ENCODE results near the gene PTRH2.
"Not testable (repeated sequence)": the region's sequence is repeated elsewhere in the genome, so short reads cannot be mapped to it uniquely, and the experiment has no call there.

PTRH2 gene

DNA sequence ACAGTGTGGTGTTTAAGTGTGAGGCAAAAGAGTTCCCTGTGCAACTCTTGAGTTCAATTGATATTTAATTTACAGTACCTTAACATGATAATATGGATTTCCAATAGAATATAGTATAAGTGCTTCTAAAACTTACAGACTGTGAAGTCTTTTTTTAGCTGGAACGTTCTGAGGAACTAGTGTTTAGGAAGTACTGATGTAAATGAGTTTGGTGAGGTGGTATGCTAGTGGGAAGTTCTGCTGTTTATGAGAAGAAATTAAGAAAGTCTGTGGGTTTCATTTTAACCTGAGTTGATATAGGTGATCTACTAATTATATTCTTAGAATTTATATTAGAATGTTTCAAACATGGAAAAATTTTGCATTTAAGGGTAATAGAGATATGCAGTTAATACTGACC lies 32.0 kb downstream of the PTRH2 start:
- in situ Hi-C loops (cut with MboI; ENCODE audit: low sequenced_read_pairs), result no loop called here

DNA sequence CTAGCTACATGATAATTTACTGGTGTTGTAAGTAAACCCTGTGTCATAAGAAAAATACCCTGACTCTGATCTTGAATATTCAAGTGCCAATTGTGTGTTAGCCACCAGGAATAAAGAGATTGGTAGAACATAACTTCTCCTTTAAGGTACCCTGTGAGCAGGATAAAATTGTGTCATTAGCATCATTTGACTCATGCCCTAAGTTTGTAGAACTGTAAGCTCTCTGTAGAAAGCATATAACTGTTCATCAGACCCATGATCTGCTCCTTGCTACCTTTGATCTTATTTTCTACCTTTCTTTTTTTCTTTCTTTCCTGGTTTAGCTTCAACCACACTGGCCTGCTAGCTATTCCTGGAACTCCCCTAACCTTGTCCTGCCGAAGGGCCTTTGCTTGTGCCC lies 35.8 kb downstream of the PTRH2 start:
- in situ Hi-C loops (cut with MboI; ENCODE audit: low sequenced_read_pairs), result no loop called here

DNA sequence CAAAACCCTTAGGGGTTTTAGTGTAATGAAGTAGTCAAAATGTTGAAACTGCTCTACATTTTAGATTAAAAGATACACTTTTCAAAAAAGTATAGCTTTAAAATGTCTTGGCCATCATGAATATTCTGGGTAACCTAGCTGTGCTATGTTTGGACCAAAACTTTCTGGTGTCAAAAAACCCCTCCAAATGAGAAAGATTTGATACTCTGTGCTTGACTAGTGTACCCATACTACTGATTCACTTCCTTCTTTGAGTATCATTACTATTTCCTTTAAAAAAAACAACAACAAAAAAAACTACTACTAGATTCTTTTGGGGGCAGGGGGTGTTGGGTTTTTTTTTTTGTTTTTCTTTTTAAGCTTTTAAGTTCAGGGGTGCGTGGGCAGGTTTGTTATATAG lies 37.3 kb downstream of the PTRH2 start:
- in situ Hi-C loops (cut with MboI; ENCODE audit: low sequenced_read_pairs), result no loop called here

GRCh38 chr17:59669411-59669810 lies 37.8 kb downstream of the PTRH2 start:
- in situ Hi-C loops (cut with MboI; ENCODE audit: low sequenced_read_pairs), result no loop called here

DNA sequence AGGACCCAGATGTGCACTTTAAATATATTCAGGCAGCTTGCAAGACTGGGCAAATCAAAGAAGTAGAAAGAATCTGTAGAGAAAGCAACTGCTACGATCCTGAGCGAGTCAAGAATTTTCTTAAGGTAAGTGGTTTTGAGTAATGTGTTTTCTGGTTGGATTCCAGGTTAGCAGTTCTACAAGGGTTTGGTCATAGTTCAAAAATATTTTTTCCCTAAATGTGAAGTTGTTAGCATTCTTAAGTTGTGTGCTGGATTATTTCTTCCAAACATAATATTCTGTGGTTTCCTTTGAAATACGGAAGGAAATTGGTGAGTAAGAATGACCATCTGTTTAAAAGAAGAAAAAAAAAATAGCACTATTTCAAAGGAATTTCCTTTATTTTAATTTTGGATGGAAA lies 38.4 kb downstream of the PTRH2 start:
- in situ Hi-C loops (cut with MboI; ENCODE audit: low sequenced_read_pairs), result no loop called here

DNA sequence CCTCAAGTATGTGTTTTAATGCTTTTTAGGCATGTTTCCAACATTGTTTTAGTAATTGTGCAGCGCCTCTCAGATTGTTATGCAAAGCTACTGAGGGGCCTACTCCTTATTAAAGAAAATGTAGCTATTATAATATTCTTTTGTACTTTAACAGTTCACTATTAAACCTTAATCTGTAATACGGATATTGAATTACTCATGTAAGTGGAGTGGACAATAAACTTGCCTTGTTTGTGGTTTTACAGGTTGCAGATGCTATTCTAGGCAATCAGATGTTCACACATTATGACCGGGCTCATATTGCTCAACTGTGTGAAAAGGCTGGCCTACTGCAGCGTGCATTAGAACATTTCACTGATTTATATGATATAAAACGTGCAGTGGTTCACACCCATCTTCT lies 41.0 kb downstream of the PTRH2 start:
- in situ Hi-C loops (cut with MboI; ENCODE audit: low sequenced_read_pairs), result no loop called here

- in situ Hi-C loops (cut with MboI; ENCODE audit: low sequenced_read_pairs), result not testable (repeated sequence)
These were observed 50.6 kb downstream of the PTRH2 start for GRCh38 chr17:59656624-59657023.

DNA sequence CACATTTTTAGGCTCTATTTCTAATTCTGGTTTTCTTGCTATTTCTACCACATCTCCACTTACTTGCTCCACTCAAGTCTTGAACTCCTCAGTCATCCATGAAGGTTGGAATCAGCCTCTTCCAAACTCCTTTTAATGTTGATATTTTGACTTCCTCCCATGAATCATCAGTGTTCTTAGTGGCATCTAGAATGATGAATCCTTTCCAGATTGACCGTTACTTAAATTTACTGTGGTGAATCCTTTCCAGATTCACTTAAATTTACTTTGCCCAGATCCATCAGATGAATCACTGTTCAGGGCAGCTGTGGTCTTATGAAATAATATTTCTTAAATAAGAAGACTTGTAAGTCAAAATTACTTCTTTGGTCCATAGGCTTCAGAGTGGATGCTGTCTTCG lies 55.1 kb downstream of the PTRH2 start:
- in situ Hi-C loops (cut with MboI; ENCODE audit: low sequenced_read_pairs), result no loop called here

GRCh38 chr17:59651346-59651745 lies 55.9 kb downstream of the PTRH2 start:
- in situ Hi-C loops (cut with MboI; ENCODE audit: low sequenced_read_pairs), result no loop called here

DNA sequence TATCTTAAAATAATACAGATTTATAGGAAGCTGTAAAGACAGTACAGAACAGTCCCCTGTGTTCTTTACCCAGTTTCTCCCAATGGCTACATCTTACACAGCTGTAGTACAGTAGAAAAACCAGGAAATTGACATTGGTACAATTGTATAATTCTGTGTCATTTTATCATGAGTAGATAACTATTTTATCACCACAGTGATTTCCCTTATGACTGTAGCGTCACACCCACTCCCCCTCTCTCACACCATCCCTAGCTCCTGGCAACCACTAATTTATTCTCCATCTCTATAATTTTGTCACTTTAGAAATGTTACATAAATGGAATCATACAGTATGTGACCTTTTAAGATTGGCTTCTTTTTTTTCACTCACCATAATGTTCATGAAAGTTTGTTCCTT lies 56.6 kb downstream of the PTRH2 start:
- in situ Hi-C loops (cut with MboI; ENCODE audit: low sequenced_read_pairs), result no loop called here

DNA sequence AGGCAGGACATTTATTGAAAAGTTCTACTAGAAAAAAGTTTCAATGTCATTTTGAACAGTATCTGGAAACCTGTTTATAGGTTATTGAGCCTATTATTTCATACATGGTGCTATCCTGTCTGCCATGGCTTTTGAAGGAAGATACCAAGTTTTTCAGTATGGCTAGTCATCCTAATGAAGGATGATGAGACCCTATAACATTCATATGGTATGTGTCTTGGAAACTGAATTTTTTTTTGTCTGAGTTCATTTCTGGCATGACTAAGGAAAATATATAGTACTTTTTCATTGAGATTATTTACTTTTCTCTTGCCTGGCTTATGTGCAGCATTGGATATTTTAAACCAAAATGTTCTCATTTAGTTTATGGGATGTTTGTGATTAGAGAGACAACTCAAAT lies 57.3 kb downstream of the PTRH2 start:
- in situ Hi-C loops (cut with MboI; ENCODE audit: low sequenced_read_pairs), result no loop called here
